ENCODE results near the gene KRTAP4-12. TPM values are rescaled to one million over a fixed set of nuclear protein-coding genes. Genes with fewer than 3 reads are reported as not detected.
"Not testable (repeated sequence)": the region's sequence is repeated elsewhere in the genome, so short reads cannot be mapped to it uniquely, and the experiment has no call there.

Gene KRTAP4-12
- polyA plus RNA-seq, 3 donors: not detected

DNA sequence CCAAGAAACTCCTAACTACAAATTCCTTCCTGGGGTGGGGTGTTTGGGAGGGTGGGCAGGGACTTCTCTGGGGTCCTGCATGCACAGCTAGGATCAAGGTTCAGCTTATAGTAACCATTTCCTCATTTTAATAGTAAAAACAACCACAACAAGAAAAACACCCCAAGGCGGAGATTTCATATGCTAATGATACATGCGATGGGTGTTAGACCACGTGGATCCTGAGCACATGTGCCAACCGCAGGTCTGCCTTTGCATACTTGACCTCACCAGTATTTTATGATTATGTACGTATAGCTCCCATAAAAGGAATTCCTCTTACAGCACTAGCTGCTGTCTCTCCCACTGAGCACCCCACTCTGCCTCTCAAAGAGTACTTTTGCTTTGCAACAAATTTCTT is 7.7 kb downstream of the KRTAP4-12 start:
- H3K36me3 ChIP-seq (replicated peaks in 1 of 2; ENCODE audit: control insufficient read depth in 1 of 2, insufficient read depth in 2 of 2, low read length in 2 of 2): no peaks in the 10 kb centered on the region
- H3K27ac Mint-ChIP-seq: no peak overlapping the region
- no CpG with 5 or more reads among the region's 5 CpGs for WGBS (ENCODE audit: insufficient coverage)
- no peaks in the 10 kb centered on the region for H3K27me3 ChIP-seq (ENCODE audit: control insufficient read depth in 2 of 2, insufficient read depth in 2 of 2, low read length in 2 of 2)
- peaks cover 0 to 4% (median 0%) of the 10 kb centered on the region in 3 donors for H3K27me3 Mint-ChIP-seq (ENCODE audit: low read depth in 3 of 3)
- H3K9me3 ChIP-seq (replicated peaks in 1 of 2; ENCODE audit: control insufficient read depth in 1 of 2, insufficient read depth in 1 of 2, low read length in 2 of 2): no peaks in the 10 kb centered on the region
- H3K4me1 Mint-ChIP-seq: peaks cover 24% of the 10 kb centered on the region
- H3K9ac ChIP-seq (ENCODE audit: insufficient read depth, low read length, poor library complexity, severe bottlenecking): no peak overlapping the region
- TF ChIP-seq, protein P1, sequence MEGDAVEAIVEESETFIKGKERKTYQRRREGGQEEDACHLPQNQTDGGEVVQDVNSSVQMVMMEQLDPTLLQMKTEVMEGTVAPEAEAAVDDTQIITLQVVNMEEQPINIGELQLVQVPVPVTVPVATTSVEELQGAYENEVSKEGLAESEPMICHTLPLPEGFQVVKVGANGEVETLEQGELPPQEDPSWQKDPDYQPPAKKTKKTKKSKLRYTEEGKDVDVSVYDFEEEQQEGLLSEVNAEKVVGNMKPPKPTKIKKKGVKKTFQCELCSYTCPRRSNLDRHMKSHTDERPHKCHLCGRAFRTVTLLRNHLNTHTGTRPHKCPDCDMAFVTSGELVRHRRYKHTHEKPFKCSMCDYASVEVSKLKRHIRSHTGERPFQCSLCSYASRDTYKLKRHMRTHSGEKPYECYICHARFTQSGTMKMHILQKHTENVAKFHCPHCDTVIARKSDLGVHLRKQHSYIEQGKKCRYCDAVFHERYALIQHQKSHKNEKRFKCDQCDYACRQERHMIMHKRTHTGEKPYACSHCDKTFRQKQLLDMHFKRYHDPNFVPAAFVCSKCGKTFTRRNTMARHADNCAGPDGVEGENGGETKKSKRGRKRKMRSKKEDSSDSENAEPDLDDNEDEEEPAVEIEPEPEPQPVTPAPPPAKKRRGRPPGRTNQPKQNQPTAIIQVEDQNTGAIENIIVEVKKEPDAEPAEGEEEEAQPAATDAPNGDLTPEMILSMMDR (IDR thresholded peaks at IDR 0.05): no peak
- no peak overlapping the region for H3K4me3 ChIP-seq (replicated peaks in 1 of 3; ENCODE audit: low read depth in 2 of 3, low read length in 3 of 3)
- H3K4me2 ChIP-seq (replicated peaks; ENCODE audit: extremely low read depth, low read length, poor library complexity, severe bottlenecking): no peak overlapping the region
- no peak overlapping the region for H3K27ac ChIP-seq (ENCODE audit: low read depth in 1 of 2, low read length in 2 of 2)
- H3K4me3 Mint-ChIP-seq: peak overlapping the region in 1 of 2 donors; percentile 67
- H4K20me1 ChIP-seq (ENCODE audit: insufficient read depth, low read length): no peaks in the 10 kb centered on the region
- peak; percentile 10 to 54 (median 19) for DNase-seq
- H3K79me2 ChIP-seq (ENCODE audit: insufficient read depth, low read length): no peaks in the 10 kb centered on the region
- no peak overlapping the region for H2AFZ ChIP-seq (ENCODE audit: insufficient read depth, low read depth, low read length, poor library complexity, severe bottlenecking)
- intact Hi-C loops (cut with micrococcal nuclease): no loop called here
- H3K9me3 Mint-ChIP-seq: peaks cover 0 to 10% (median 3%) of the 10 kb centered on the region in 7 donors
- H3K36me3 Mint-ChIP-seq: no peaks in the 10 kb centered on the region
- H3K4me1 ChIP-seq (ENCODE audit: control insufficient read depth in 1 of 2, insufficient read depth in 2 of 2, low read length in 2 of 2): peaks cover 14 to 21% of the 10 kb centered on the region in 2 donors

DNA sequence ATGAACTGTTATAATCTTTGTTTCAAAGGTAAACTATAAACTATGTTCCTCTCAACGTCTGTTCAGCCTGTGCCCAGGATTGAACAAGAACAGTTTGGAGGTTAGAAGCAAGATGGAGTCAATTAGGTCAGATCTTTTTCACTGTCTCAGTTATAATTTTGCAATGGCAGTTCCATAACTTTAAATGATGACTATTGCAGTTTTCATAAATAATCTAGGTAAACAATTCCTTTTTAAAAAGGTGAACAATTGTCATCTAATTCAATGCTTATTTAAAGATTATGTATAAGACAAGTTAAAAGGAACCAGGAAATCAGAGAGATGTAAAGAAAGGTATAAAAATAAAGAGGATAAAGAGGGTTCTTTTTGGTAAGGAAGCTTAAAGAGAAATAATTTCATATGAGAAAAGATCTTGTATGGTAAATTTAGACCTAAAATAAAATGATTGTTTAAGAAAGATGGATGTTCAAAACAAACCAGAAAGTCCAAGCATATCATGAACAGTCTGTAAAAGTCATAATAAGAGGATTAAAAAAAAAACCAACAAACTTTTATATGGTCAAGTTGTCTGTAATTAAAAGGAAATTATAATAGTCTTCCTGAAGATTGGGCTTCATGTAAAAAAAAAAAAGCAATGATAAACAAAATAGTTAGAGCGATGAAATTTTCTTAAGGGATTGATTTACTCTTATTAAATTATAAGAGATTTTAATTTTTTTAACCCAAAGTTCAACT is 12.7 kb downstream of the KRTAP4-12 start:
- no peak overlapping the region for H3K4me2 ChIP-seq (replicated peaks; ENCODE audit: extremely low read depth, low read length, poor library complexity, severe bottlenecking)
- no CpG with 5 or more reads among the region's 2 CpGs for WGBS (ENCODE audit: insufficient coverage)
- no peak overlapping the region for H3K4me3 Mint-ChIP-seq

DNA sequence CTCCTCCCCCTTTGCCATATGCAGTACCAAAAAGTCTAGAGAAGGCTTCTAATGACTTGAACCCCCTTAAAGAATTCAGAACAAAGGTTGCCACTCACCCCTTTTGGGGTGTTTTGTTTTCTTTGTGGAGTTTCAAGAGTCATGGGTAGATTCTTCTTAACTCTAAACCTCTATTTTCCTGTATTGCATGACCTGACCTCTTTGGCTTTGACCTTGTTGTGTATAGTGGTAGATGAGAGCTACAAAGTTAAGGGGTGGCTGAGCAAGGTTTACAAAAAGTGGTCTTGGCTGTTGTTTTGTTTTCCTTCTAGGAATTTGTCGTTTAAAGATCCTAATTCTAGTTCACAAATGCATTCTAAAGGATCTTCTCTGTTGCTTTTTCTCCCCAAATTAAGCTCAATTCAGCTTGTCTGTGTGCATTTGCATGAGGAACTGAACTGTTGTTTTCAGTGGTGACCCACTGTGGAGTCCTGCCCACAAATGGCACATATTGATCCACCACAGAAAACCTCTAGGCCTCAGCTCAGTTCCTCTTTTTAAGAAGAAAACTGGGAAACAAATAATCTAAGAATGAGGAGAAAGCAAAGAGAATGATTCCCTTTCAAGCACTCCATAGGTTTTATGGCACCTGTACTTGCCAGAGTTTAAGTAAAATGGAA is 15.1 kb downstream of the KRTAP4-12 start:
- H3K4me2 ChIP-seq (replicated peaks; ENCODE audit: extremely low read depth, low read length, poor library complexity, severe bottlenecking); H3K79me2 ChIP-seq (ENCODE audit: insufficient read depth, low read length); DNase-seq; H2AFZ ChIP-seq (ENCODE audit: insufficient read depth, low read depth, low read length, poor library complexity, severe bottlenecking); intact Hi-C loops (cut with micrococcal nuclease); H3K36me3 ChIP-seq (replicated peaks in 1 of 2; ENCODE audit: control insufficient read depth in 1 of 2, insufficient read depth in 2 of 2, low read length in 2 of 2); H3K27me3 ChIP-seq (ENCODE audit: control insufficient read depth in 2 of 2, insufficient read depth in 2 of 2, low read length in 2 of 2); H3K4me3 Mint-ChIP-seq; H3K27ac Mint-ChIP-seq; H3K27ac ChIP-seq (ENCODE audit: low read depth in 1 of 2, low read length in 2 of 2); H4K20me1 ChIP-seq (ENCODE audit: insufficient read depth, low read length); H3K9me3 ChIP-seq (replicated peaks in 1 of 2; ENCODE audit: control insufficient read depth in 1 of 2, insufficient read depth in 1 of 2, low read length in 2 of 2); H3K27me3 Mint-ChIP-seq (ENCODE audit: low read depth in 3 of 3); H3K36me3 Mint-ChIP-seq; H3K4me1 Mint-ChIP-seq; H3K9ac ChIP-seq (ENCODE audit: insufficient read depth, low read length, poor library complexity, severe bottlenecking); H3K4me3 ChIP-seq (replicated peaks in 1 of 3; ENCODE audit: low read depth in 2 of 3, low read length in 3 of 3): not testable (repeated sequence)
- peaks cover 2 to 18% (median 7%) of the 10 kb centered on the region in 7 donors for H3K9me3 Mint-ChIP-seq
- WGBS (ENCODE audit: insufficient coverage): no CpG with 5 or more reads among the region's 1 CpG
- H3K4me1 ChIP-seq (ENCODE audit: control insufficient read depth in 1 of 2, insufficient read depth in 2 of 2, low read length in 2 of 2): peaks cover 5 to 15% of the 10 kb centered on the region in 2 donors

More for the DNA sequence above, 12.7 kb downstream of the KRTAP4-12 start:
- no peaks in the 10 kb centered on the region for H3K27me3 ChIP-seq (ENCODE audit: control insufficient read depth in 2 of 2, insufficient read depth in 2 of 2, low read length in 2 of 2)
- intact Hi-C loops (cut with micrococcal nuclease): no loop called here
- Mint-ChIP-seq H3K27me3 (ENCODE audit: low read depth in 3 of 3) (peaks cover 0 to 4% (median 1%) of the 10 kb centered on the region in 3 donors), H3K9me3 (peaks cover 2 to 18% (median 9%) of the 10 kb centered on the region in 7 donors), H3K4me1 (peaks cover 14% of the 10 kb centered on the region), H3K36me3 (no peaks in the 10 kb centered on the region), H3K27ac (no peak overlapping the region)
- no peaks in the 10 kb centered on the region for H3K36me3 ChIP-seq (replicated peaks in 1 of 2; ENCODE audit: control insufficient read depth in 1 of 2, insufficient read depth in 2 of 2, low read length in 2 of 2)
- no peaks in the 10 kb centered on the region for H3K9me3 ChIP-seq (replicated peaks in 1 of 2; ENCODE audit: control insufficient read depth in 1 of 2, insufficient read depth in 1 of 2, low read length in 2 of 2)
- no peak for DNase-seq
- H3K9ac ChIP-seq (ENCODE audit: insufficient read depth, low read length, poor library complexity, severe bottlenecking): no peak overlapping the region
- peaks cover 6 to 20% of the 10 kb centered on the region in 2 donors for H3K4me1 ChIP-seq (ENCODE audit: control insufficient read depth in 1 of 2, insufficient read depth in 2 of 2, low read length in 2 of 2)
- H3K27ac ChIP-seq (ENCODE audit: low read depth in 1 of 2, low read length in 2 of 2): no peak overlapping the region
- TF ChIP-seq, protein P1 (IDR thresholded peaks at IDR 0.05): no peak
- no peak overlapping the region for H3K4me3 ChIP-seq (replicated peaks in 1 of 3; ENCODE audit: low read depth in 2 of 3, low read length in 3 of 3)
- no peaks in the 10 kb centered on the region for H3K79me2 ChIP-seq (ENCODE audit: insufficient read depth, low read length)
- no peaks in the 10 kb centered on the region for H4K20me1 ChIP-seq (ENCODE audit: insufficient read depth, low read length)
- no peak overlapping the region for H2AFZ ChIP-seq (ENCODE audit: insufficient read depth, low read depth, low read length, poor library complexity, severe bottlenecking)

Measured in CD14-positive monocyte (primary cell).